SJSA1 (cell line): ENCODE results near the gene ADAM17. TPM values are rescaled to one million over a fixed set of nuclear protein-coding genes. Genes with fewer than 3 reads are reported as not detected.

ENCODE experiments used
- DNase-seq, 2 experiments: peaks; one replicate each; pipeline ENCODE4 v3.0.0-alpha.2; 2015 to 2020; ENCODE audit warnings: low spot score in 2 of 2, low read depth in 1 of 2
- H3K27ac ChIP-seq: fragments of 250-450 bp; sonication (Bioruptor Pico); 2 replicates; pipeline ENCODE4 v1.5.1; 2020; ENCODE audit warnings: mild to moderate bottlenecking, moderate library complexity
- H3K27me3 ChIP-seq: fragments of 250-450 bp; sonication (Bioruptor Pico); replicated peaks from 2 replicates; pipeline ENCODE4 v1.5.1; 2020; ENCODE audit warnings: mild to moderate bottlenecking, moderate library complexity
- H3K36me3 ChIP-seq: fragments of 250-450 bp; sonication (Bioruptor Pico); 2 replicates; pipeline ENCODE4 v1.5.1; 2020; ENCODE audit warnings: mild to moderate bottlenecking
- H3K4me1 ChIP-seq: fragments of 250-450 bp; sonication (Bioruptor Pico); replicated peaks from 2 replicates; pipeline ENCODE4 v1.6.1; 2021; ENCODE audit warnings: mild to moderate bottlenecking
- H3K4me3 ChIP-seq: fragments of 250-450 bp; sonication (Bioruptor Pico); 2 replicates; pipeline ENCODE4 v1.5.1; 2020; ENCODE audit warnings: mild to moderate bottlenecking
- H3K9me3 ChIP-seq: fragments of 250-450 bp; sonication (Bioruptor Pico); replicated peaks from 2 replicates; pipeline ENCODE4 v1.5.1; 2020; ENCODE audit warnings: mild to moderate bottlenecking
- total RNA-seq: library from RNA; depleted of rRNA; stranded (reverse); fragments of >200 nt; shearing (Covaris generic); gene quantifications from 2 replicates; pipeline ENCODE4 v1.2.3, GENCODE V29; 2014

The ADAM17 gene
- total RNA-seq, 1 experiment from 2014 or later: 20.5 TPM

GRCh38 chr2:9490789-9491188 is 64.8 kb downstream of the ADAM17 start:
- no peaks in the 10 kb centered on the region for H3K4me1 ChIP-seq
- H3K36me3 ChIP-seq: peaks cover 94% of the 10 kb centered on the region
- no peaks in the 10 kb centered on the region for H3K9me3 ChIP-seq
- DNase-seq: no peak
- H3K27ac ChIP-seq: no peak overlapping the region
- H3K4me3 ChIP-seq: no peak overlapping the region
- no peaks in the 10 kb centered on the region for H3K27me3 ChIP-seq

GRCh38 chr2:9488583-9489547 is 66.8 kb downstream of the ADAM17 start:
- Histone ChIP-seq H3K27me3 (no peaks in the 10 kb centered on the region), H3K4me1 (no peaks in the 10 kb centered on the region), H3K27ac (no peak overlapping the region), H3K9me3 (no peaks in the 10 kb centered on the region), H3K36me3 (peaks cover 99% of the 10 kb centered on the region), H3K4me3 (no peak overlapping the region)
- no peak for DNase-seq

GRCh38 chr2:9484533-9484932 is 71.1 kb downstream of the ADAM17 start:
- Histone ChIP-seq H3K27ac (no peak overlapping the region), H3K4me3 (no peak overlapping the region), H3K4me1 (peaks cover 15% of the 10 kb centered on the region), H3K9me3 (no peaks in the 10 kb centered on the region), H3K36me3 (peaks cover 96% of the 10 kb centered on the region), H3K27me3 (no peaks in the 10 kb centered on the region)
- DNase-seq: peak in 1 of 2 experiments; percentile 27

GRCh38 chr2:9483107-9483506 is 72.5 kb downstream of the ADAM17 start:
- Histone ChIP-seq H3K4me1 (peaks cover 15% of the 10 kb centered on the region), H3K36me3 (peaks cover 93% of the 10 kb centered on the region)
- DNase-seq: no peak

GRCh38 chr2:9480157-9480556 is 75.5 kb downstream of the ADAM17 start:
- no peak overlapping the region for H3K4me3 ChIP-seq
- DNase-seq: peak in 1 of 2 experiments; percentile 30
- no peaks in the 10 kb centered on the region for H3K27me3 ChIP-seq
- peaks cover 26% of the 10 kb centered on the region for H3K4me1 ChIP-seq
- no peak overlapping the region for H3K27ac ChIP-seq
- H3K36me3 ChIP-seq: peaks cover 85% of the 10 kb centered on the region
- no peaks in the 10 kb centered on the region for H3K9me3 ChIP-seq

More at GRCh38 chr2:9483107-9483506, 72.5 kb downstream of the ADAM17 start:
- H3K27me3 ChIP-seq: no peaks in the 10 kb centered on the region
- H3K27ac ChIP-seq: no peak overlapping the region
- H3K4me3 ChIP-seq: no peak overlapping the region
- H3K9me3 ChIP-seq: no peaks in the 10 kb centered on the region

- DNase-seq: no peak
- Histone ChIP-seq H3K9me3 (no peaks in the 10 kb centered on the region), H3K4me1 (peaks cover 32% of the 10 kb centered on the region), H3K27me3 (no peaks in the 10 kb centered on the region), H3K36me3 (peaks cover 82% of the 10 kb centered on the region), H3K27ac (no peak overlapping the region), H3K4me3 (no peak overlapping the region)
These were observed 77.1 kb downstream of the ADAM17 start for GRCh38 chr2:9478526-9478925.

- H3K9me3 ChIP-seq: no peaks in the 10 kb centered on the region
- no peak for DNase-seq
- no peak overlapping the region for H3K27ac ChIP-seq
- no peaks in the 10 kb centered on the region for H3K27me3 ChIP-seq
- no peak overlapping the region for H3K4me3 ChIP-seq
- H3K36me3 ChIP-seq: peaks cover 82% of the 10 kb centered on the region
- peaks cover 32% of the 10 kb centered on the region for H3K4me1 ChIP-seq
These were observed 77.7 kb downstream of the ADAM17 start for GRCh38 chr2:9477914-9478313.

- H3K36me3 ChIP-seq: peaks cover 70% of the 10 kb centered on the region
- peak within 1 kb of the TSS; percentile 87 for H3K4me3 ChIP-seq
- H3K27me3 ChIP-seq: no peaks in the 10 kb centered on the region
- H3K4me1 ChIP-seq: peaks cover 17% of the 10 kb centered on the region
- H3K9me3 ChIP-seq: no peaks in the 10 kb centered on the region
- H3K27ac ChIP-seq: peak within 1 kb of the TSS; percentile 76
- peak; percentile 53 to 87 for DNase-seq
These were observed 81.1 kb downstream of the ADAM17 start, which contains the start of gene IAH1 for GRCh38 chr2:9474361-9475057. TSS of gene IAH1 (plus strand) at chr2:9474551. CDS start at chr2:9474567, 16 bp downstream.

- Histone ChIP-seq H3K27ac (peak overlapping the region; percentile 76), H3K9me3 (no peaks in the 10 kb centered on the region), H3K27me3 (no peaks in the 10 kb centered on the region), H3K4me1 (peaks cover 17% of the 10 kb centered on the region), H3K4me3 (peak overlapping the region; percentile 87), H3K36me3 (peaks cover 72% of the 10 kb centered on the region)
- DNase-seq: no peak
These were observed 81.7 kb downstream of the ADAM17 start for GRCh38 chr2:9473985-9474360.

GRCh38 chr2:9473308-9473984 is 82.2 kb downstream of the ADAM17 start:
- Histone ChIP-seq H3K9me3 (no peaks in the 10 kb centered on the region), H3K27me3 (no peaks in the 10 kb centered on the region), H3K4me3 (peak overlapping the region; percentile 87; the same call in 1 of the 2 replicates), H3K36me3 (peaks cover 73% of the 10 kb centered on the region), H3K4me1 (peaks cover 17% of the 10 kb centered on the region), H3K27ac (no peak overlapping the region)
- DNase-seq: no peak

- Histone ChIP-seq H3K4me1 (peaks cover 17% of the 10 kb centered on the region), H3K4me3 (no peak overlapping the region), H3K36me3 (peaks cover 68% of the 10 kb centered on the region), H3K27me3 (no peaks in the 10 kb centered on the region), H3K27ac (no peak overlapping the region), H3K9me3 (no peaks in the 10 kb centered on the region)
- DNase-seq: no peak
These were observed 83.1 kb downstream of the ADAM17 start for GRCh38 chr2:9472511-9472910.

GRCh38 chr2:9471206-9471605 is 84.4 kb downstream of the ADAM17 start:
- H3K9me3 ChIP-seq: no peaks in the 10 kb centered on the region
- no peak for DNase-seq
- H3K4me1 ChIP-seq: peaks cover 15% of the 10 kb centered on the region
- no peak overlapping the region for H3K27ac ChIP-seq
- peaks cover 58% of the 10 kb centered on the region for H3K36me3 ChIP-seq
- H3K27me3 ChIP-seq: no peaks in the 10 kb centered on the region
- H3K4me3 ChIP-seq: no peak overlapping the region

- Histone ChIP-seq H3K27me3 (no peaks in the 10 kb centered on the region), H3K36me3 (peaks cover 61% of the 10 kb centered on the region), H3K4me1 (no peaks in the 10 kb centered on the region), H3K9me3 (no peaks in the 10 kb centered on the region), H3K27ac (no peak overlapping the region), H3K4me3 (no peak overlapping the region)
- DNase-seq: no peak
These were observed 87.9 kb downstream of the ADAM17 start for GRCh38 chr2:9467687-9468086.
